GM12801 (cell line): ENCODE measurements around the gene CA11.

Experiments used
- TF ChIP-seq, protein P1 (sequence below): IDR thresholded peaks from one replicate; pipeline ENCODE4 v1.5.1; 2011; ENCODE audit warnings: control low read depth; ENCODE audit not compliant: insufficient read length; ENCODE audit errors: extremely low read depth

The CA11 gene

DNA sequence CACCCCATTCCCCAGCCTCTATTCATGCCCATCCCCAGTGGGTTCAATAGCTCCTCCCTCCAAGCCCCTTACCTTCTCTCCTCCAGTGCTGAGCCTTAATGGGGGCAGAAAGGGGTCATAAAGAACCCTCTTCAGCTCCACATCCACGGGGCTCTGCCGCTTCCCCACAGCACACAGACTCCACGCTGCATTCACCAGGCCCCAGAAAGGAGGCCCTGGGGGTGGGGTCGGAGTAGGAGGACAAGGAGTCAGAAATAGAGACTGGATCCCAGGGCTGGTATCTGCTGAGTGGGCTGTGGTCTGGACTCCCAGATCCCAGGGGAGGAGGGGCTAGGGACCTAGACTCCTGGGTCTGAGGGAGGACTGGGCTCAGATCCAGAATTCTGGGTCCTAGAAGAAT, 1.6 kb downstream of the CA11 start:
- TF ChIP-seq, protein P1, sequence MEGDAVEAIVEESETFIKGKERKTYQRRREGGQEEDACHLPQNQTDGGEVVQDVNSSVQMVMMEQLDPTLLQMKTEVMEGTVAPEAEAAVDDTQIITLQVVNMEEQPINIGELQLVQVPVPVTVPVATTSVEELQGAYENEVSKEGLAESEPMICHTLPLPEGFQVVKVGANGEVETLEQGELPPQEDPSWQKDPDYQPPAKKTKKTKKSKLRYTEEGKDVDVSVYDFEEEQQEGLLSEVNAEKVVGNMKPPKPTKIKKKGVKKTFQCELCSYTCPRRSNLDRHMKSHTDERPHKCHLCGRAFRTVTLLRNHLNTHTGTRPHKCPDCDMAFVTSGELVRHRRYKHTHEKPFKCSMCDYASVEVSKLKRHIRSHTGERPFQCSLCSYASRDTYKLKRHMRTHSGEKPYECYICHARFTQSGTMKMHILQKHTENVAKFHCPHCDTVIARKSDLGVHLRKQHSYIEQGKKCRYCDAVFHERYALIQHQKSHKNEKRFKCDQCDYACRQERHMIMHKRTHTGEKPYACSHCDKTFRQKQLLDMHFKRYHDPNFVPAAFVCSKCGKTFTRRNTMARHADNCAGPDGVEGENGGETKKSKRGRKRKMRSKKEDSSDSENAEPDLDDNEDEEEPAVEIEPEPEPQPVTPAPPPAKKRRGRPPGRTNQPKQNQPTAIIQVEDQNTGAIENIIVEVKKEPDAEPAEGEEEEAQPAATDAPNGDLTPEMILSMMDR, result no peak

DNA sequence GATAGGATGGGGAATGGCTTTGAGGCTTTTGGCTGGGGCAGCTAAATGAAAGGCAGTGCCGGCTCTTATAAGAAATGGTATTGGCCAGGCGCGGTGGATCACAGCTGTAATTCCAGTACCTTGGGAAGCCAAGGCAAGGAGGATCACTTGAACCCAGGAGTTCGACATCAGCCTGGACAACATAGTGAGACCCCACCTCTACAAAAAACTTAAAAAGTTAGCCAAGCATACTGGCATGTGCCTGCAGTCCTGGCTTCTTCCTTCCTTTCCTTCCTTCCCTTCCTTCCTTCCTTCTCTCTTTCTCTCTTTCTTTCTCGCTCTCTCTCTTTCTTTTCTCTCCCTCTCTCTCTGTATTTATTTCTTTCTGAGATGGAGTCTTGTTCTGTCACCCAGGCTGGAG, 3.1 kb downstream of the CA11 start:
- TF ChIP-seq, protein P1, result no peak

DNA sequence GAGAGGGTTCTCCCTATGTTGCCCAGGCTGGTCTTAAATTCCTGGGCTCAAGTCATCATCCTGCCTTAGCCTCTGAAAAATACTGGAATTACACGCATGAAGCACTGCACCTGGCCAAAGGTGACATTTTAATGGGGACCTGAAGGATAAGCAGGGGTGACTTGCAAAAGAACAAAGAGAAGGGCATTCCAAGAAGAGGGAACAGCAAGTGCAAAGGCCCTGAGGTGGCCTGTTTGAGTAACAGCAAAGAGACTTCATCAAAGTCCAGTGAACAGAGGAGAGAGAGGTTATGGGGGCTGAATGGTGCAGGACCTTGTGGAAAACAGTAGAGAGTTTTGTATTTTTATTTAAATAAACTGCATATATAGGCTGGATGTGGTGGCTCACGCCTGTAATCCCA, 4.1 kb downstream of the CA11 start:
- TF ChIP-seq, protein P1, result no peak

DNA sequence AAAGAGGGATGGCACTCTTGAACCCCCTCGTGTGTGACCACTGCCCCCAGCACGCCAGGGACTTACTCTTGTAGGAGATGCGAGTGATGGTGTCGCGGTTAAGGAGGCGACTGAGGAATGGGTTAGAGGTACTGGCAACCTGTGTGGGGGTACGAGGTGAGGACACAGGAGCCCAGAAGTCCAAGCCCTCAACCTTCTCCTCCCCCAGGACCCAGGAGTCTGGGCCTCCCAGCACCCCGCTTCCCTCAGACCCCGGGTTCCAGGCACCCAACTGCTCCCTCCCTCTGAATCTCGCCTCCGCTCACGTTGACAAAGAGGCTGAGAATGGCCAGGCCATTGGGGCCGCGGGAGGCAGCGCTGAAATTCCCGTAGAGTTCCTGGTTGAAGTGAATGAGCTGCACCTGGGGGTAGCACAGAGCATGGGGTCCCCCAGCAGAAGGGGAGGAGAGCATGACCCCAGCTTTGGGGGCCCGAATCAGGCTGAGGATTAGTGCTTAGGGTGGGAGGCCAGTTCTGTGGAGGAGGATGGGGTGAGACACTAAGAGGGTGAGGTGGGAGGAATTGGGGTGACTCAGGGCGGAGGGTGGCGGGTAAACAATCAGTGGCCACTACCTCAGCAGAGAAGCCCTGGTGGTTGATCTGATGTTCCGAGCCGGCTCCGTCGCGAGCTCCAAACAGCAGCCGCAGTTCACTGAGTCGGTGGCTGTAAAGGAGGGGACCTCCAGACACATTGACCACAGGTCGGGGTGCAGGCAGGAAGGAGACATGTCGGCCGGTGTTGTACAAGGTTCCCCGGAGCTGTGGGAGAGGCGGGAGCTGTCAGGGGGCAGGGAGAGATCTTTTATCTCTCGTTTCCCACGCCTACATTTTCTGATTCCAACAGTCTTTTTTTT, 6.3 kb downstream of the CA11 start:
- TF ChIP-seq, protein P1, result no peak

DNA sequence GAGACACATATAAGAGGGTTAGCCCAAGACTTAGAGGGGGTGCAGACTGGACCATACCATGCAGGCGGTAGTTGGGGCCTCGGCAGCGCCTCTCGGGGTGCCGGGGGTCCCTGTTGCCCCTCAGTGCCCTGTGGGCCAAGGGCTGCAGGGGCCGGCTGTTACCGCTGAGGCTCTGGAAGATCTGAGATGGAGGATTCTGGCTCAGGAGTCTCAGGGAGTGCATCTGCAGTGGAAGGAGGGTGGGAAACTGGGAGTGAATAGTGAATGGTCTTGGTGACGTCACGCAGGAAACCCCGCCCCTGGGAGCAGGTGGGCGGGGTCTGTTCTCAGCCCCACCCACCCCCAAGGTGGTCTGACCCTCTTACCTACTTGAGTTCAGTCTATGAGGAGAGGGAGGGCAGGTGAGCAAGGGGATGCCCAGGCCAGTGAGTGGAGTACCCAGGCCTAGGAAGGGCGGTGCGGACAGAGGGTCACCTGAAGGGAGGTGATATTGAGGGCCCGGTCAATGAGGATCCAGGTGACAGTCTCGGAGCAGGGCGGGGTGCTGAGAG, 7.1 kb downstream of the CA11 start:
- TF ChIP-seq, protein P1, result no peak

DNA sequence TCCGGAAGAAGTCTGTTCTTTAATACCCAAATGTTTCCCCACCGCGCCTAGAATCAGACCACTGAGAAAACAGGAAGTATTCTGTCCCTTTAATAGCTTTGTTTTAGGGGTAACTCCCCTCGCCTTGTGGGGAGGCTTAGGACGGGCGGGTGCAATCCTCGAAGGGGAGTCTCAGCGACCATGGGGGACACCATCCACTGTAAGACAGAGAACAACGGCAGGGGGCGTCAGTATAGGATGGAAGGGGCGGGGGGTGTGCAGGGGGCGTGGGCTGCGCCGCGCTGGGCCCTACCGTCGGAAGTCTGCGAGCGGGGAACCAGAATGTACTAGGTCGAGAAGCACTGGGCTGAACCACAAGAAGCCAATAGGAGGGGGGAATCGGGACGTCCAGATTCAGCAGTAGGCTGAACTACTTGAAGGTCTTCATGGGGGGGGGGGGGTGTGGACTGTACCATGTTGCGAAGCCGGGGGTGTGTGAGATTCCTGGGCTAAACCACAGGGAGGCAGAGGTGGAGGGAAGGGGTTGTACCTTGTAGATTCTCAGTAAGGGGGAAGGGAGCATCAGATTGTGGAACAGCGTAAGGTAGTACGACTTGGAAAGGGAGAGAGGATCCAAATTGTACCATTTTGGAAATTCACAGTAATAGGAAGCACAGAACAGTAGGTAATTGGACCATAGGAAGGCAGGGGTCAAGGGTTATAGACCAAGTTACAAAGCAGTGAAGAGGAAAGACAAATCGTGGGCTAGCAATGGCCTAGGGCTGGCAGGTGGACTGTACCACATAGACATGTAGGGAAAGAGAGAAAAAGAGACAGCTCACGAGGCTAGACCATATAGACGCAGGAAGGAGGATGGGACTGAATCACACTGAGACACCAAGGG, 7.8 kb downstream of the CA11 start:
- TF ChIP-seq, protein P1, result no peak

DNA sequence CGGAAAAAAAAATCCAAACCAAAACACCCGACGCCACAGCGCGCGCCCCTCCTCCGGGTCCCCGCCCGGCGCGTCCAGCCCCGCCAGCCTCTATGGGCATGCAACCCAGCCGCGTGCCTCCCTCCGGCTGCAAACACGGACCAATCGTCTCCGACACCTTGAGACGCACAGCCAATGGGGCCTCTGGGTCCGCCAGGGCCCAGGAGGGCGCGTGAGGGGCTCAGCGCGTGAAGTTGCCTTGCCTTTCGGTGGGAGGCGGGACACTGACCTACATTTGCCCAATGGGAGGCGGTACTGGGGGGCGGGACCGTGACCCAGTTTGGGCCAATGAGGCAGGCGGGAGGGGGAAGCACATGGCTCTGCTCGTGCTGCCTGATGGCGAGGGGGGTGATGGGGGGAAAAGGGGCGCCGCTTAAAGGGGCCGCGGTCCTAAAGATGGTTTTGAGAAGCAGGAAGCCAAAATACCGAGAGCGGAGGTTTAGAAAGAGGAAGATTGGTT, 8.5 kb downstream of the CA11 start:
- TF ChIP-seq, protein P1, result no peak
